ENCODE data around the gene MAD2L1.

Gene MAD2L1

GRCh38 chr4:120059036-120059435 is 7.6 kb downstream of the MAD2L1 start:
- DNase-seq (ENCODE audit: low read depth, low spot score) = no peak

GRCh38 chr4:120057416-120057815 is 9.2 kb downstream of the MAD2L1 start:
- no peak for DNase-seq (ENCODE audit: low read depth, low spot score)

- no peak for DNase-seq (ENCODE audit: low read depth, low spot score)
Measured at GRCh38 chr4:120056246-120056645, 10.4 kb downstream of the MAD2L1 start.

GRCh38 chr4:120055795-120056194 is 10.9 kb downstream of the MAD2L1 start:
- DNase-seq (ENCODE audit: low read depth, low spot score) = no peak

GRCh38 chr4:120055162-120055561 is 11.5 kb downstream of the MAD2L1 start:
- DNase-seq (ENCODE audit: low read depth, low spot score) = no peak

DNA sequence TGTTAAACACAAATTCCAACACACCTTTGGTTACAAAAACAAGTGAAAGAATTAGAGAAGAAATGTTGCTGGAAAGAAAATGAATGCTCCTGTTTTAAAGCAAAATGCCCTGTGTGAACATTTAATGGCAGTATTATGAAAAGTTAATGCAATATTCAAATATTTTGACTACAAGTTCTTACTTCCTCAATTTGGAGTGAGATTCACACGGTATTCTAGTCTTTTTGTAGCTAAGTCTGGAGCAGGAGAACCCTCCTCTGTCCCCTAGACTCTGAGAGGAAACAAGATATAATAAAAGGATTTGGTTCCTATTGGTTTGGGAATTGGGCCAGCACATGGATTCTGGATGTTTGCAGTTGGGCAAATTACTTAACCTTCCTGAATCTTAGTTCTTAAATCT is 12.7 kb downstream of the MAD2L1 start:
- DNase-seq (ENCODE audit: low read depth, low spot score) = no peak

DNA sequence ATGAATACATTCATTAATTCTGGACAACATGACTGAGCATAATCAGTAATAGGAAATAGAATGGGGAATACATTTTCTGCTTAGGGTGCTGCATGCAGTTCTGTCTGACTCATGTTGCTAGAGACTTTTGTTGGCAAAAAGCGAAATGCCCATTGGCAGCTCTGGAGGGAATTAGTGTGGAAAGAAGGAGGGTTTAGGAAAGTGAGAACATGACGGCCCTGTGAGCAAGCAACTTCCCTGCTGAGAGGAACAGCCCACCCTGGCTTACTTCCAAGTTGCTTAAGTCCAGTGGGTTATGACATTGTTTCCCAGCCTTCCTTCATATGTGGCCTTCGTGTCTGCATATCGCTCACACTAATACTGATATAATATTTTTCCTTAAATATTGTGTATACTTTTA is 13.8 kb downstream of the MAD2L1 start:
- DNase-seq (ENCODE audit: low read depth, low spot score) = no peak

DNA sequence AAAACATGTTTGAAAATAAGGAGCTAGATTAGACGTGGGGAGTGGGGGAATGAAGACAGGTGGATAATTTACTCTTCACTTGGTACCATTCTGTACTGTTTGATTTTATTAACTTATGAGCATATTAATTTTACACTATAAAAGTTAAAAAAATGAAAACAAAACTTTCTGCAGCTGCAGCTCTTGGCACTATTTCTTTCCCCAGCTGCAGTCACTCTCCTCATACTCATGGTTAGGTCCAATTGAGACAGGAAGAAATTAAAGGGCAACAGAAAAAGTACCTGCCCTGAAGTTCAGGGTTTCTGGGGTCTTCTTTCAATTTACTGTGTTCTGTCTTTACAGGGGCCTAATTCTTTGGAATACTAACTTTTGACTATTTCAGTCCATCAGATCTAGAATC is 15.4 kb downstream of the MAD2L1 start:
- no peak for DNase-seq (ENCODE audit: low read depth, low spot score)

DNA sequence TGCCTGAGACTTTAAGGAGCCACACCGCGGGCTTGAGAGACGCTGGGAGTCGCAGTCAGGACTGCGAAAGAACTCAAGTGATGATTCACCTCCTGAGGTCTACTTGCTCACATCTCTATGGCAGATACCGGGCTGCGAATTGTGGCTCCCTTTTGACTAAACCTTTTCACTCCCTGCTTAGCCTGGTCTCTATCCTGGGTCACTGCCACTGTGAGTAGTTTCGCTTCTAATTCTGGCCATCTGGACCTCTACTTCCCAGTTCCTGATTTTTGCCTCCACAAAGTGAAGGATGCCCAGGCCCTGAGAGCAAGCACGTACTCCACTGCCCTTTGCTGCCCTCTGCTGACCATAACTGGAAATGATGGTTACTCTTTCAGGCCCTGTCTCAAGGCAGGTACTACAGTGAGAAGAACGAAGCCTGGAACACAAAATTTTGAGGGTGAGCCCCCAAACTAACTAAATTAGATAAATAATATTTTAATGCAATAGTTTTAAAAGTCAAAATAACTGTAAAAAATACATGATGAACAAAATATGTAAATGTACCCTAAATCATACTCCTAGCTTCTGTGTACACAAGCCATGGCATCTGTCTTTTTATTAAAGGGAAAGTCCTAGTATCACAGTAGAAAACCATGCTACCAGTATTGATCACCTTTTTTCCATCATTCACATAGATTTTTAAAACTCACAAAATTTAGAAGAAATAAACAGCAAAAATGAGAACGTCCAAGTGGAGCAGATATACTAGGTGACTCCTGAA is 16.7 kb downstream of the MAD2L1 start:
- peak; percentile 48 for DNase-seq (ENCODE audit: low read depth, low spot score)

DNA sequence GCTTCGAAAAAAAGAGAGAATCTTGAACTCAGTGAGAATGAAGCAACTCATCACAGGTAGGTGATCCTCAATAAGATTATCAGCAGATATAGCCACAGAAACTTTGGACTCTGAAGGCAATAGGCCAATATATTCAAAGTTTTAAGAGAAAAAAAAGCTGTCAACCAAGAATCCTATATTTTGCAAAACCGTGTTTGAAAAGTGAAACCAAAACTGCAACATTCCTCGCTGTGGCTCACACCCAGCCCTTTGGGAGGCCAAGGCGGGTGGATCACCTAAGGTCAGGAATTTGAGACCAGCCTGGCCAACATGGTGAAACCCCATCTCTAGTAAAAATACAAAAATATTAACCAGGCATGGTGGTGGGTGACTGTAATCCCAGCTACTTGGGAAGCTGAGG is 22.8 kb downstream of the MAD2L1 start:
- no peak for DNase-seq (ENCODE audit: low read depth, low spot score)

- no peak for DNase-seq (ENCODE audit: low read depth, low spot score)
Measured at GRCh38 chr4:120037411-120037810, 29.2 kb downstream of the MAD2L1 start.

DNA sequence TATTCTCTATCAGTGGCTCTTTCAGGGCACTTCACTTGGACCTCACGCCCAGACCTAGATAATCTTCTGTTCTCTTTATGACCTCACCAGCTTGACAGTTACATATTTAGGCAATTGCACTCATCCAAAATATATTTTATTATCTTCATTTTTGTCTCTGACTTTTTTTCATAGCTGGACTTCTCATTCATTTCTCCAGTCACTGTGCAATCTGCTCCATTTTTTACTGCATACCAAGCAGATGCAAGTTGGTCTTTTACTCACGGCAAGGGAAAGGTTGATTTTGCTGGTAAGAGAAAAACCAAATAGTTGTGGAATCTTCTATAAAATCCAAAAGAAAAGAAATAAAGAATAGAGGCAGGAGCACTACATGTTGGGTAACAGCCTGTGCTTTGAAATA is 31.7 kb downstream of the MAD2L1 start:
- DNase-seq (ENCODE audit: low read depth, low spot score) = no peak

GRCh38 chr4:120026853-120027252 is 39.8 kb downstream of the MAD2L1 start:
- DNase-seq (ENCODE audit: low read depth, low spot score) = no peak

- no peak for DNase-seq (ENCODE audit: low read depth, low spot score)
Measured at GRCh38 chr4:120025516-120025915, 41.1 kb downstream of the MAD2L1 start.

GRCh38 chr4:120018786-120019185 is 47.9 kb downstream of the MAD2L1 start:
- no peak for DNase-seq (ENCODE audit: low read depth, low spot score)

DNA sequence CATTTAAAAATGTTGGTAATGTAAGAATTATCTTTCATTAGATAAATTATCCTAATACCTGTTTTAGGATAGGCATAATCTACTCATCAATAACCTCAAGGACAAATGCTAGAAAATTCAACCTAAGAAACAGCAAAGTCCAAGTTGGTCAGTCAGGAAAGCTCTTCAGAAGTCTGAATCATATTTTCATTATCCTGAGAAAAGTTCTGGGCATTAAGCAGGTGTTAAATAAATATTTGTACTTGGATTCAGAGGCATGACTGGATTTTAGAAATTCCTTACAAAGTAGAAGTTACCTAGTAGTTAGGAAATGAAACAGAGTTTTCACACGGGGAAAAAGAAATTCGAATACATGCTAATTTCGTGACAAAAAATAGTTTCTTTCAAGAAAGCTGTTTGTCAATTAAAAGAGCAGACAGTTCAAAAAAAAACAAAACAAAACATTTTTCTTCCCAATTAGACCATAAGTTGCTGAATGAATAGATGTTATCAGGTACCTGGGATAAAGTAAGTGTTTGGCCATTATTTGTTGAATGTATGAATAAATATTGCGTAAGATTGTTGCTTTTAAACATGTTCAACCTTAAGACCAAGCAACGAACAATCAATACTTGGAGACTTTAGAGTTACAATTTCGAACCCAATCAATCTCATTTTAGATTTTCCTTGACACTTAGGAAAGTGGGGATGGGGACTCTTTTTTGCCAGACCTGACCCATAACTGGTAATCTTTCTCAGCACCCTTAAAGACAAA is 48.5 kb downstream of the MAD2L1 start:
- DNase-seq (ENCODE audit: low read depth, low spot score) = no peak

GRCh38 chr4:120011725-120012124 is 54.9 kb downstream of the MAD2L1 start:
- no peak for DNase-seq (ENCODE audit: low read depth, low spot score)

- no peak for DNase-seq (ENCODE audit: low read depth, low spot score)
Measured at GRCh38 chr4:120010646-120011045, 56.0 kb downstream of the MAD2L1 start.

GRCh38 chr4:120009731-120010130 is 56.9 kb downstream of the MAD2L1 start:
- DNase-seq (ENCODE audit: low read depth, low spot score) = no peak

- no peak for DNase-seq (ENCODE audit: low read depth, low spot score)
Measured at GRCh38 chr4:120008957-120009356, 57.7 kb downstream of the MAD2L1 start.

DNA sequence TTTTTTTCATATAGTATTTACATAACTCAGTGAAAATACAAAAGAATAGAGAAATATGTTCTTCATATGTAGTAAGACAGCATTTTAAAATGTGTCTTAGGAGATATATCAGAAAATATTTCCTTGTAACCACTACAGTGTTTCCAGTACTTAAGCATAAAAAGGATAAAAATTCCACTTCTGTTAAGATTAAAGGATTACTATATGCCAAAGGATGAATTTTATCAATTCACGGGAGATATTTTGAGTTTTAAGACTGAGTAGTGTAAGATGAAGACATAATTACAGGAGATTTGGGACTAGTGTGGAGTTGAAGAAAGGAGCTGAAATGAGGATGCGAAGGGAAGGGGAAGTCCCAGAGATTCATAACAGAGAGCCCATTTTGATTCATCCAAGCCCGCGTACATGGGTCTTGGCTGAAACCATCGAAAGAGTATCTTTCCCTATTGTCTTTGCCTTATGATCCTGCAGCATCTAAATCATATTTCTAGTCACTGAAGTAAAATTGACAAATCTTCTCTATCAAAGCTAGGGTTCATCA is 58.7 kb downstream of the MAD2L1 start:
- no peak for DNase-seq (ENCODE audit: low read depth, low spot score)

- no peak for DNase-seq (ENCODE audit: low read depth, low spot score)
Measured at GRCh38 chr4:120007191-120007871, 59.3 kb downstream of the MAD2L1 start.

Data from activated naive CD8-positive, alpha-beta T cell treated with anti-CD3 and anti-CD28 coated beads, Interleukin-2, amount 50 U/mL, for 16 hours (primary cell).